Activated naive CD8-positive, alpha-beta T cell (primary cell): Measurements from ENCODE around the gene FAM222A.
"Not testable (repeated sequence)": the region's sequence is repeated elsewhere in the genome, so short reads cannot be mapped to it uniquely, and the experiment has no call there.

Experiments
- H3K27ac Mint-ChIP-seq: one replicate; pipeline ENCODE4 v1.8.0; 2021; ENCODE audit warnings: mixed read lengths
- H3K27me3 Mint-ChIP-seq: one replicate; pipeline ENCODE4 v1.8.0; 2021; ENCODE audit warnings: mixed read lengths
- H3K36me3 Mint-ChIP-seq: one replicate; pipeline ENCODE4 v1.8.0; 2021; ENCODE audit warnings: mixed read lengths
- H3K4me1 Mint-ChIP-seq: one replicate; pipeline ENCODE4 v1.8.0; 2021; ENCODE audit warnings: low read depth, mixed read lengths
- H3K4me3 Mint-ChIP-seq: one replicate; pipeline ENCODE4 v1.8.0; 2021; ENCODE audit warnings: mild to moderate bottlenecking, mixed read lengths
- H3K9me3 Mint-ChIP-seq: one replicate; pipeline ENCODE4 v1.8.0; 2021; ENCODE audit warnings: low read depth, mixed read lengths

Gene FAM222A

GRCh38 chr12:109683316-109683715 lies 30.3 kb upstream of the FAM222A start:
- no peaks in the 10 kb centered on the region for H3K4me1 Mint-ChIP-seq
- H3K4me3 Mint-ChIP-seq = no peak overlapping the region
- H3K27me3 Mint-ChIP-seq = peaks cover 3% of the 10 kb centered on the region
- H3K9me3 Mint-ChIP-seq = no peaks in the 10 kb centered on the region
- no peak overlapping the region for H3K27ac Mint-ChIP-seq
- H3K36me3 Mint-ChIP-seq = no peaks in the 10 kb centered on the region

- no peaks in the 10 kb centered on the region for H3K36me3 Mint-ChIP-seq
- no peaks in the 10 kb centered on the region for H3K4me1 Mint-ChIP-seq
- H3K27me3 Mint-ChIP-seq = peaks cover 3% of the 10 kb centered on the region
- no peak overlapping the region for H3K27ac Mint-ChIP-seq
- H3K4me3 Mint-ChIP-seq = no peak overlapping the region
- no peaks in the 10 kb centered on the region for H3K9me3 Mint-ChIP-seq
Measured at GRCh38 chr12:109685574-109686447, 27.8 kb upstream of the FAM222A start.

GRCh38 chr12:109686523-109686922 lies 27.1 kb upstream of the FAM222A start:
- Mint-ChIP-seq H3K4me3 (no peak overlapping the region), H3K27ac (no peak overlapping the region), H3K4me1 (no peaks in the 10 kb centered on the region), H3K9me3 (no peaks in the 10 kb centered on the region), H3K27me3 (peaks cover 3% of the 10 kb centered on the region), H3K36me3 (no peaks in the 10 kb centered on the region)

- no peaks in the 10 kb centered on the region for H3K36me3 Mint-ChIP-seq
- no peak overlapping the region for H3K27ac Mint-ChIP-seq
- H3K27me3 Mint-ChIP-seq = peaks cover 5% of the 10 kb centered on the region
- no peak overlapping the region for H3K4me3 Mint-ChIP-seq
- H3K4me1 Mint-ChIP-seq = no peaks in the 10 kb centered on the region
- H3K9me3 Mint-ChIP-seq = no peaks in the 10 kb centered on the region
Measured at GRCh38 chr12:109687250-109687649, 26.4 kb upstream of the FAM222A start.

- no peaks in the 10 kb centered on the region for H3K9me3 Mint-ChIP-seq
- H3K4me3 Mint-ChIP-seq = no peak overlapping the region
Measured at GRCh38 chr12:109689426-109689825, 24.2 kb upstream of the FAM222A start.

GRCh38 chr12:109693160-109693559 lies 20.5 kb upstream of the FAM222A start:
- Mint-ChIP-seq H3K9me3 (no peaks in the 10 kb centered on the region), H3K27ac (no peak overlapping the region), H3K36me3 (no peaks in the 10 kb centered on the region), H3K27me3 (peaks cover 7% of the 10 kb centered on the region), H3K4me1 (no peaks in the 10 kb centered on the region), H3K4me3 (no peak overlapping the region)

More at GRCh38 chr12:109689426-109689825, 24.2 kb upstream of the FAM222A start:
- H3K36me3 Mint-ChIP-seq = no peaks in the 10 kb centered on the region
- H3K4me1 Mint-ChIP-seq = no peaks in the 10 kb centered on the region
- H3K27me3 Mint-ChIP-seq = peaks cover 7% of the 10 kb centered on the region
- no peak overlapping the region for H3K27ac Mint-ChIP-seq

- H3K27me3 Mint-ChIP-seq = peaks cover 7% of the 10 kb centered on the region
- no peaks in the 10 kb centered on the region for H3K9me3 Mint-ChIP-seq
- no peak overlapping the region for H3K27ac Mint-ChIP-seq
- H3K4me1 Mint-ChIP-seq = no peaks in the 10 kb centered on the region
- H3K4me3 Mint-ChIP-seq = no peak overlapping the region
- H3K36me3 Mint-ChIP-seq = no peaks in the 10 kb centered on the region
Measured at GRCh38 chr12:109693653-109694600, 19.7 kb upstream of the FAM222A start.

- H3K36me3 Mint-ChIP-seq, H3K9me3 Mint-ChIP-seq, H3K27me3 Mint-ChIP-seq, H3K4me1 Mint-ChIP-seq, H3K27ac Mint-ChIP-seq, H3K4me3 Mint-ChIP-seq: not testable (repeated sequence)
Measured at GRCh38 chr12:109694629-109695028, 19.0 kb upstream of the FAM222A start.

GRCh38 chr12:109695416-109695815 lies 18.2 kb upstream of the FAM222A start:
- H3K27me3 Mint-ChIP-seq = peaks cover 7% of the 10 kb centered on the region
- H3K4me1 Mint-ChIP-seq = no peaks in the 10 kb centered on the region
- no peaks in the 10 kb centered on the region for H3K36me3 Mint-ChIP-seq
- H3K9me3 Mint-ChIP-seq = no peaks in the 10 kb centered on the region
- no peak overlapping the region for H3K4me3 Mint-ChIP-seq
- H3K27ac Mint-ChIP-seq = no peak overlapping the region

- Mint-ChIP-seq H3K9me3 (no peaks in the 10 kb centered on the region), H3K4me3 (no peak overlapping the region), H3K4me1 (no peaks in the 10 kb centered on the region), H3K27me3 (peaks cover 7% of the 10 kb centered on the region), H3K27ac (no peak overlapping the region), H3K36me3 (no peaks in the 10 kb centered on the region)
Measured at GRCh38 chr12:109695961-109696461, 17.6 kb upstream of the FAM222A start.

GRCh38 chr12:109696485-109697269 lies 16.9 kb upstream of the FAM222A start:
- Mint-ChIP-seq H3K36me3 (no peaks in the 10 kb centered on the region), H3K27me3 (peaks cover 6% of the 10 kb centered on the region), H3K4me1 (no peaks in the 10 kb centered on the region), H3K27ac (no peak overlapping the region), H3K9me3 (no peaks in the 10 kb centered on the region), H3K4me3 (no peak overlapping the region)

GRCh38 chr12:109697270-109697553 lies 16.4 kb upstream of the FAM222A start:
- H3K27ac Mint-ChIP-seq = no peak overlapping the region
- H3K9me3 Mint-ChIP-seq = no peaks in the 10 kb centered on the region
- no peaks in the 10 kb centered on the region for H3K4me1 Mint-ChIP-seq
- peaks cover 5% of the 10 kb centered on the region for H3K27me3 Mint-ChIP-seq
- H3K4me3 Mint-ChIP-seq = no peak overlapping the region
- no peaks in the 10 kb centered on the region for H3K36me3 Mint-ChIP-seq

- H3K9me3 Mint-ChIP-seq = no peaks in the 10 kb centered on the region
- H3K4me1 Mint-ChIP-seq = no peaks in the 10 kb centered on the region
- H3K36me3 Mint-ChIP-seq = no peaks in the 10 kb centered on the region
- peaks cover 2% of the 10 kb centered on the region for H3K27me3 Mint-ChIP-seq
- H3K4me3 Mint-ChIP-seq = no peak overlapping the region
- H3K27ac Mint-ChIP-seq = no peak overlapping the region
Measured at GRCh38 chr12:109697877-109698468, 15.7 kb upstream of the FAM222A start.

- no peaks in the 10 kb centered on the region for H3K4me1 Mint-ChIP-seq
- no peaks in the 10 kb centered on the region for H3K36me3 Mint-ChIP-seq
- H3K27me3 Mint-ChIP-seq = peaks cover 3% of the 10 kb centered on the region
- no peak overlapping the region for H3K27ac Mint-ChIP-seq
- no peaks in the 10 kb centered on the region for H3K9me3 Mint-ChIP-seq
- H3K4me3 Mint-ChIP-seq = no peak overlapping the region
Measured at GRCh38 chr12:109698820-109699219, 14.8 kb upstream of the FAM222A start.
